Mucosa of rectum (tissue), 2 donors: ENCODE results near the gene MAP2K7.

Experiments used
- H3K27ac ChIP-seq, 2 donors: one replicate each; pipeline ENCODE4 v1.7.0; 2013; ENCODE audit warnings: inconsistent platforms in 2 of 2, low read depth in 2 of 2, low read length in 2 of 2
- H3K27me3 ChIP-seq, 2 donors: one replicate each; pipeline ENCODE4 v1.7.0; 2013; ENCODE audit warnings: low read length in 2 of 2; ENCODE audit not compliant: control insufficient read depth in 2 of 2, insufficient read depth in 2 of 2
- H3K36me3 ChIP-seq, 2 donors: one replicate each; pipeline ENCODE4 v1.7.0; 2013; ENCODE audit warnings: low read length in 2 of 2; ENCODE audit not compliant: control insufficient read depth in 2 of 2, insufficient read depth in 2 of 2
- H3K4me1 ChIP-seq, 2 donors: one replicate each; pipeline ENCODE4 v1.7.0; 2013; ENCODE audit warnings: low read length in 2 of 2, mild to moderate bottlenecking in 1 of 2; ENCODE audit not compliant: control insufficient read depth in 2 of 2, insufficient read depth in 2 of 2
- H3K4me3 ChIP-seq, 2 donors: one replicate each; pipeline ENCODE4 v1.7.0; 2013; ENCODE audit warnings: low read length in 2 of 2
- H3K9ac ChIP-seq, 2 donors: one replicate each; pipeline ENCODE4 v1.7.0; 2013; ENCODE audit warnings: low read length in 2 of 2, low read depth in 1 of 2, mild to moderate bottlenecking in 1 of 2
- H3K9me3 ChIP-seq, 2 donors: one replicate each; pipeline ENCODE4 v1.7.0; 2013; ENCODE audit warnings: low read length in 2 of 2; ENCODE audit not compliant: control insufficient read depth in 2 of 2
- donor health status: healthy.
- donor health status: Normal muscosa, but diverticular disease.

Gene MAP2K7

DNA sequence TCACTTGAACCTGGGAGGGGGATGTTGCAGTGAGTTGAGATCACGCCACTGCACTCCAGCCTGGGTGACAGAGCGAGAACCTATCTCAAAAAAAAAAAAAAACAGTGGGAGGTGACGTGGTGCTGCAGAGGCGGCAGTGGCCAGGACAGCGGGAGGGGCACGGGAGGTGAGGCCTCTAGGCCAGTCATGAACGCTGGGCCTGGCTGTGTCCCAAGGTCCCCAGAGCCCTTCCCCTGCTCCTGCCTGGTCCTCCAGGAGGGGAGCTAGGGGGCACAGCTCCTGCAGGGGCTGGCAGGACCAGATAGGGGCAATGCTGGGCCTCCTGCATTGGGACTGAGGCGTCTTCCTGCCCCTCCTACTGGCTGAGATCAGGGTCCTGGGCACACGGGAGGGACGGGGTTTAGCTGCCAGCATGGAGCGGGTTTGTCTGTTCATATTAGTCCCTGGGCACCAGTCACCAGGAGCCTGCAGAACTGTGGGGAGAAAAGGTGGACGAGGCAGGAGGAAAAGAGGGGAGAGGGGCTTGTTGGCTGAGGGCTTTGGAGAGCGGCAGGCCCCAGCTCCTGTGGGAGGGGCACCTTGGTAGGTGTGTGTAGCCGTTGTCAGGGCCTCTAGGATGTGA, 4.5 kb downstream of the MAP2K7 start:
- Histone ChIP-seq H3K9me3 (no peaks in the 10 kb centered on the region), H3K9ac (no peak overlapping the region), H3K27me3 (no peaks in the 10 kb centered on the region), H3K4me3 (no peak overlapping the region), H3K4me1 (peaks cover 10 to 11% of the 10 kb centered on the region in 2 donors), H3K36me3 (peaks cover 24 to 30% of the 10 kb centered on the region in 2 donors), H3K27ac (no peak overlapping the region)

DNA sequence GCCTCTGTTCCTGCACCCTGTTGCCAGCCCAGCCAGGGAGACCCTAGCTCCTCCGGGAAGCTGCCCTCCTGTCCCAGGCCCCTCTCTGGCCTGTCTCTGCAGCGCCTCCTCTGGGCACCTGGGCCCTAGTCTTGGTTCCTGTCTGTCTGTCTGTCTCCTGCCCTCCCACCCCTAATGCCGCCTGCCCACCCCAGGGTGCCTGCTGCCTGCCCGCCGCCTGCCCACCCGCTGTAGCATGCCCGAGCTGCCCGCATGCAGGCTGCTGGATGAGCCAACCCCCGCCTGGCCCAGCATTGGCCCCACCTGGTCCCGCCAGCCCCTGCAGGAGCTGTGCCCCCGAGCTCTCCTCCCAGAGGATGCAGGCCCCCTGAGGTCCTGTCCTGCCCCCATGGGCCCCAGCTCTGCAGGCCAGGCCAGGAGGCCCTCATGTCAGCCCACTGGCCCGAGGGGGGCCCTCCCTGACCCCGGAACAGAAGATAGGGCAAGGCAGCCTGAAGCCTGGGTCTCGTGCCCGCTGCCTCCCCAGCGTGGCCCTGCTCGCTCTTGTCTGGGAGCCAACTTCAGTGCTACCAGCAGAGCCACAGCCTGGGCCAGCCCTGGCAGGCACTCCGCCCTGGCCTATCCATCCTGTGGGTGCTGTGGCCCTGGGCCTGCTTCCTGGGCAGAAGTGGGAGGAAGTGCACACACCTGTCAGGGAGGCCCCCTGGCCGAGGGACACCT, 5.2 kb downstream of the MAP2K7 start:
- Histone ChIP-seq H3K27me3 (no peaks in the 10 kb centered on the region), H3K27ac (no peak overlapping the region), H3K9me3 (no peaks in the 10 kb centered on the region), H3K4me1 (peaks cover 9 to 11% of the 10 kb centered on the region in 2 donors), H3K36me3 (peaks cover 24 to 30% of the 10 kb centered on the region in 2 donors), H3K9ac (no peak overlapping the region), H3K4me3 (no peak overlapping the region)

DNA sequence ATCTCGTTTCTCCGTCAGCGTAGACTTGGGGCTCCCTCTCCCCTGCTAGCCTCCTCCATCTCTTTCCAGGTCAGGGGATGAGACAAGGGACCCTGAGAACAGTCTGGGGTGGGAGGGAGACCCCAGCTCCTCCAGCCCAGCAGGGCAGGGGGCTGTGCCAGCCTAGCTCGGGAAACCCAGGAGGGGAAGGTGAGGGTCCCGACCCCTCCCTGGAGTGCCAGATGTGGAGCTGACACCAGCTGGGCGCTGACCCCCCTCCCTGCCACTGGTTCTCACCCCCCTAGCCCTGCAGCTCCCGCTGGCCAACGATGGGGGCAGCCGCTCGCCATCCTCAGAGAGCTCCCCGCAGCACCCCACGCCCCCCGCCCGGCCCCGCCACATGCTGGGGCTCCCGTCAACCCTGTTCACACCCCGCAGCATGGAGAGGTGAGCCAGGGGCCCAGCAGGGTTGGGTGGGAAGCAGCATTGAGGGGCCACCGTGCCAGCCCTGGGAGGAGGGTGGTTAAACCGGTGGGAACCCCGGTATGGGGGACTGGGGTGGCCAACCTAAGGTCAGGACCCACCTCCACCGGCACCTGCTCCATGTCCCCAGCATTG, 5.9 kb downstream of the MAP2K7 start:
- peaks cover 1 to 2% of the 10 kb centered on the region in 2 donors for H3K27me3 ChIP-seq
- H3K4me3 ChIP-seq = no peak overlapping the region
- no peak overlapping the region for H3K27ac ChIP-seq
- peaks cover 24 to 30% of the 10 kb centered on the region in 2 donors for H3K36me3 ChIP-seq
- H3K9ac ChIP-seq = no peak overlapping the region
- H3K4me1 ChIP-seq = peaks cover 7% of the 10 kb centered on the region in 2 donors
- no peaks in the 10 kb centered on the region for H3K9me3 ChIP-seq

DNA sequence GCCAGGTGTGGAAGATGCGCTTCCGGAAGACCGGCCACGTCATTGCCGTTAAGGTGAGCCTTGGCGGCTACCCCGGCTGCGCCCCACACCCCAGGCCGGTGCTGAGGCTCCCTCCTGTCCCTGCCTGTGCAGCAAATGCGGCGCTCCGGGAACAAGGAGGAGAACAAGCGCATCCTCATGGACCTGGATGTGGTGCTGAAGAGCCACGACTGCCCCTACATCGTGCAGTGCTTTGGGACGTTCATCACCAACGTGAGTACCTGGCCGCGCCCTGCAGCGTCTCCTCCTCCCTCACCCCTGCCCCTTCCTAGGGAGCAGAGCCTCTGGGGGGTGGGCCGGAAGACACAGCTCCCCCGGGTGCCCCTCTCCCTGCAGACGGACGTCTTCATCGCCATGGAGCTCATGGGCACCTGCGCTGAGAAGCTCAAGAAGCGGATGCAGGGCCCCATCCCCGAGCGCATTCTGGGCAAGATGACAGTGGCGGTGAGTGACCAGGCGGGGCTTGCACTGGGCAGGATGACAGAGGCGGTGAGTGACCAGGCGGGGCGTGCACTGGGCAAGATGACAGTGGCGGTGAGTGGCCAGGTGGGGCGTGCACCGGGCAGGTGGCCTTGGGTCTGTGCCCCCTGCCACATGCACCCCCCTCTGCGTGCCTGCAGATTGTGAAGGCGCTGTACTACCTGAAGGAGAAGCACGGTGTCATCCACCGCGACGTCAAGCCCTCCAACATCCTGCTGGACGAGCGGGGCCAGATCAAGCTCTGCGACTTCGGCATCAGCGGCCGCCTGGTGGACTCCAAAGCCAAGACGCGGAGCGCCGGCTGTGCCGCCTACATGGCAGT, 6.9 kb downstream of the MAP2K7 start:
- Histone ChIP-seq H3K27ac (no peak overlapping the region), H3K9me3 (no peaks in the 10 kb centered on the region), H3K4me1 (no peaks in the 10 kb centered on the region), H3K36me3 (peaks cover 24 to 30% of the 10 kb centered on the region in 2 donors), H3K4me3 (no peak overlapping the region), H3K9ac (no peak overlapping the region), H3K27me3 (peaks cover 7 to 8% of the 10 kb centered on the region in 2 donors)

DNA sequence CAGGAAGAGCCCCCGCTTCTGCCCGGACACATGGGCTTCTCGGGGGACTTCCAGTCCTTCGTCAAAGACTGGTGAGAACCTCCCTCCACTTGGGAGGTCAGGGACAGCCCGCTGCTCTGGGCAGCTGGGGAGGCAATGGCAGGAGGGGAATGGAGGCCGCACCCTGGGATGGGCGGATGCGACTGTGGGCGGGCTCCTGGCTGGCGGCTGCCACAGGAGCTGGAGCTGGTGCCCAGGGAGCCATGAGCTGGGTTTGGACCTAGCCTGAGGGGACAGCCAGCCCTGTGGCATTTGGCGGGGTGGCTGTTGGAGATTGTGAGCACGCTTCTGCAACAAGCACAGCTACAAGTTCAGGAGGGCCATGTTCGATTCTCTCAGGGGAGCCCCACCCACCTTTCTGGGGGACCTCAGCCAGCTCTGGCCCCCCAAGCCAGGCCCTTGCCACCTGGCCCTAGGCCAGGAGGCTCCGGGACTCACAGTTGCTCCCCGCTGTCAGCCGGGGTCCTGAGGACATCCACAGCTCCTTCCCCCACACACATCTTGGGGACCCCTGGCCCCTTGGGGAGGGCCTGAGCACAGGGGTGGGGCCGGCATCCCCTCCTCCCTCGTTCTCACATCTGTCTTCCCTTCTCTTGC, 7.9 kb downstream of the MAP2K7 start:
- Histone ChIP-seq H3K36me3 (peaks cover 24 to 30% of the 10 kb centered on the region in 2 donors), H3K27me3 (peaks cover 13 to 14% of the 10 kb centered on the region in 2 donors), H3K27ac (no peak overlapping the region), H3K9me3 (no peaks in the 10 kb centered on the region), H3K4me1 (peaks cover 3 to 4% of the 10 kb centered on the region in 2 donors), H3K4me3 (no peak overlapping the region), H3K9ac (no peak overlapping the region)

DNA sequence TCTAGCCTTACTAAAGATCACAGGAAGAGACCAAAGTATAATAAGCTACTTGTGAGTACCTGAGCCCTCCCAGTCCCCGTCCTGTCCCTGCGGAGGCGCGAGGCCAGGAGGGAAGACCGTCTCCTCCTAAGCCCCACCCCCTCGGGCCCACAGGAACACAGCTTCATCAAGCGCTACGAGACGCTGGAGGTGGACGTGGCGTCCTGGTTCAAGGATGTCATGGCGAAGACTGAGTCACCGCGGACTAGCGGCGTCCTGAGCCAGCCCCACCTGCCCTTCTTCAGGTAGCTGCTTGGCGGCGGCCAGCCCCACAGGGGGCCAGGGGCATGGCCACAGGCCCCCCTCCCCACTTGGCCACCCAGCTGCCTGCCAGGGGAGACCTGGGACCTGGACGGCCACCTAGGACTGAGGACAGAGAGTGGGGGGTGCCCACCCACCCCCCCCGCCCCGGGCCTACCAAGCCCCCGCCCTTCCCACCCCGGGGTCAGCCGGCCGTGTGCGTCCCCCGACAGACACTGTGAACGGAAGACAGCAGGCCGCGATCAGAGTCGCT, 8.5 kb downstream of the MAP2K7 start:
- Histone ChIP-seq H3K4me3 (no peak overlapping the region), H3K9me3 (no peaks in the 10 kb centered on the region), H3K4me1 (peaks cover 5 to 6% of the 10 kb centered on the region in 2 donors), H3K27me3 (peaks cover 16 to 17% of the 10 kb centered on the region in 2 donors), H3K27ac (no peak overlapping the region), H3K36me3 (peaks cover 24 to 30% of the 10 kb centered on the region in 2 donors), H3K9ac (no peak overlapping the region)

DNA sequence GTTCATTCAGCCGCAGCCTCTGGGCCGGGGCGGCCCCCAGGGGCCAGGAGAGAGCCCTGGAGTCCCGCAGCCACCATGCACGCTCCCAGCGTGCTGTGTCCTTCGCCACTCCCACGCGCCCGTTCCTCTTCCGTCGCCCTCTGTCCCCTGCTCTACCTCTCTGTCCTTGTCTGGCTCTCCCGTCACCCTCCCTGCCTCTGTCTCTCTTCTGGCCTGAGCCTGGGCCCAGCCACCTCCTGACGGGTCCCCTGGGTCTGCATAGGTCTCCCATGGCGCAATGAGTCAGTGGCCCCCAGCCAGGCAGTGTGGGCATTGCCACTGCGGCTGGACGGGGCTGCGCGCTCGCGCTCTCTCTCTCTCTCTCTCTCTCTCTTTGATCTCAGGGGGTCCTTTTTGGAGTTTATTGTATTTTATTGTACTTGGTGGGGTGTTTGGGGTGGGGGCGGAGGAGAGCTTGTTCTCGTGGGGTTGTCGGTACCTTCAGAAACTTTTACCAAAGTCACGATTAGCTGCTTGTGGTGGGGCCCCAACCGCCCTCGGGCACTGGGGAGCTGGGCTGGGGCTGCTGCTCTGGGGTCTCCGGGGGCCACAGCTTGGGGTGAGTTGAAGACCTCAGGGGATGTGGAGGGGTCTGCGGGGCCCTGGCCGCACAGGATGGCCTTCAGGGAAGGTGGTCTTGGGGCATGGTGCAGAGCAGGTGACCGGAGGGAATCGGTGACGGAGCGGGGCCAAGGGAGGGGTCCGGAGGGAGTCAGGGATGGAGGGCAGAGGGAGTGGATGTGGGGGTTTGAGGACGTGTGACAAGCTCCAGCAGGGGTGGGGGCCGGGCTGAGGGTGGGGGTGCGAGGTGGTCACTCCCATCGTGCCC, 9.3 kb downstream of the MAP2K7 start:
- Histone ChIP-seq H3K9me3 (no peaks in the 10 kb centered on the region), H3K4me3 (no peak overlapping the region), H3K27ac (no peak overlapping the region), H3K36me3 (peaks cover 24 to 30% of the 10 kb centered on the region in 2 donors), H3K27me3 (peaks cover 17 to 20% of the 10 kb centered on the region in 2 donors), H3K4me1 (peaks cover 8 to 10% of the 10 kb centered on the region in 2 donors), H3K9ac (no peak overlapping the region)

DNA sequence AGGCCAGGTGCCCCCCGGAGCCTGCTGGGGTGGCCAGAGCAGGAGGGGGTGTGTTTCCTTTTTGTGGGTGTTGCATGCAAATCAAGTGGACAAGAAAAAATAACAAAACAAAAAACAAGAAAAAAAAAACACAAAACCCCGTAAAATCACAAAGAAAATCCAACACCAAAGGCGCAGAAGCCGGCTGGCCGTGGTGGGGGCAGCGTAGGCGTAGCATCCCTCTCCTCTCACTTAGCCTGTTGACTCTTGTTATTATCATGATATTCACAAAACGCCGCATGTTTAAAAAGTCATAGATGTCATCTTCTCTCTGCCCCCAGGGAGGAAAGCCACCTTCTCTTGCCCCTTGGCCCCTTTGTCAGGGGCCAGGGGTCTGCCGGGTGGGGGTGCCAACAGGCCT, 10.0 kb downstream of the MAP2K7 start:
- peaks cover 24 to 30% of the 10 kb centered on the region in 2 donors for H3K36me3 ChIP-seq
- no peak overlapping the region for H3K4me3 ChIP-seq
- H3K27me3 ChIP-seq = peaks cover 21% of the 10 kb centered on the region in 2 donors
- H3K4me1 ChIP-seq = peaks cover 9 to 12% of the 10 kb centered on the region in 2 donors
- H3K9ac ChIP-seq = no peak overlapping the region
- H3K9me3 ChIP-seq = no peaks in the 10 kb centered on the region
- H3K27ac ChIP-seq = no peak overlapping the region

DNA sequence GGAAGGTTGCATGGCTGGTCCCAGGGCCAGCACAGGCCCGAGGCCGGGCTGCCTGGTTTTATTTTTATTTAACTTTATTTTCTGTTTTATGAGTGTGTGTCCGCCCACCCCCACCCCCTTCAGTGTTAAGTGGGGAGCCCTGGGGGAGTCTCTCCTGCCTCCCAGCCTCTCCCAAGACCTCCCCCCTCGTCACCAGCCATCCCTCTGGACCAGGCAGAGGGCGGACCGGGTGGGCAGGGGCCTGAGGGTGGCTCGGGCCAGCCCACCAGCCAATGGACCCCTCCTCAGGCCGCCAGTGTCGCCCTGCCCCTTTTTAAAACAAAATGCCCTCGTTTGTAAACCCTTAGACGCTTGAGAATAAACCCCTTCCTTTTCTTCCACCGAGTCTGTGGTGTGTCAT, 10.4 kb downstream of the MAP2K7 start:
- Histone ChIP-seq H3K9ac (no peak overlapping the region), H3K27me3 (peaks cover 23 to 26% of the 10 kb centered on the region in 2 donors), H3K9me3 (no peaks in the 10 kb centered on the region), H3K27ac (no peak overlapping the region), H3K4me3 (no peak overlapping the region), H3K4me1 (peaks cover 10 to 16% of the 10 kb centered on the region in 2 donors), H3K36me3 (peaks cover 24 to 29% of the 10 kb centered on the region in 2 donors)
